OCI-M1 (cell line): ENCODE data around the gene SLC25A17.
"Not testable (repeated sequence)": the region's sequence is repeated elsewhere in the genome, so short reads cannot be mapped to it uniquely, and the experiment has no call there.

Experiments
- DNase-seq: peaks from one replicate; lab custom pipeline; 2025; lab: John Stamatoyannopoulos, UW

The SLC25A17 gene, protein sequence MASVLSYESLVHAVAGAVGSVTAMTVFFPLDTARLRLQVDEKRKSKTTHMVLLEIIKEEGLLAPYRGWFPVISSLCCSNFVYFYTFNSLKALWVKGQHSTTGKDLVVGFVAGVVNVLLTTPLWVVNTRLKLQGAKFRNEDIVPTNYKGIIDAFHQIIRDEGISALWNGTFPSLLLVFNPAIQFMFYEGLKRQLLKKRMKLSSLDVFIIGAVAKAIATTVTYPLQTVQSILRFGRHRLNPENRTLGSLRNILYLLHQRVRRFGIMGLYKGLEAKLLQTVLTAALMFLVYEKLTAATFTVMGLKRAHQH

DNA sequence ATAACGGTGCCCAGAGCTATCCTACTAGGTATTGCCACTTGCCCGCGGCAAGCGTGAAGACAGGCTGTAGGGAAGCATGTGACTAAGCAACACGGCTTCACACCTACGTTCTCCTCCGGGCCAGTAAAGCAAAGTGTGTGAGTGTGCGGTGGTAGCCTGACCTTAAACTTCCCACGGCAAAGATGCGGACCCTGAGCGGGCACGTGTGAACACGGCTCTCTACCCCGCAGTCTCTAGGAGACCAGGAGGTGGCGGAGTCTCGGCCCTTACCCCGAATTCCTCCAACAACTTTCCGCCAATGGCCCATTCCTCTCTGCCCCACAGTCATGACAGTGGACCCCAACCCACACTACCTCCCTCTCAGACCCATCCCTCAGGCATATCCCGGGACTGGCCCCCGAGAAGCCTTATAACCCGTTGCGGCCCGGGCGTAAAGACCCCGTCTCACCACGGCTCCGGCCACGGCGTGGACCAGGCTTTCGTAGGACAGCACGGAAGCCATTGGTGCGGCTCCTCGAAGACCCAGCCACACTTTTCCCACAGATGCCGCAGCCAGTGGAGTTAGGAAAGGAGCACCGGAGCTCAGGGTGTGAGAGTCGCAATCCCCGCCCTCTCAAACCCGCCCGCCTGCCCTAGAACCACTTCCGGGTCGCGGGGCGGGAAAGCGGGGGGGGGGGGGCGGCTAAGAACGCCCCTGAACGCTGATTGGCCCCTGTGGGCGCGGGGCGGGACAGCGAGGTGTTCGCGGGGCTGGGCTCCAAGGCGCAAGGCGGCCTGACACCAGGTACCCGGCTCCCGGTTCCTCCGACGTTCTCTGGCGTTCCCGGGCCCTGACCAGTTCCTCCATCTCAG is at the start of gene SLC25A17:
TSS of gene SLC25A17 (minus strand) at position 600 of the 852 bp plus-strand sequence. CDS start at position 502, 98 bp downstream.
- peak; percentile 93 for DNase-seq

DNA sequence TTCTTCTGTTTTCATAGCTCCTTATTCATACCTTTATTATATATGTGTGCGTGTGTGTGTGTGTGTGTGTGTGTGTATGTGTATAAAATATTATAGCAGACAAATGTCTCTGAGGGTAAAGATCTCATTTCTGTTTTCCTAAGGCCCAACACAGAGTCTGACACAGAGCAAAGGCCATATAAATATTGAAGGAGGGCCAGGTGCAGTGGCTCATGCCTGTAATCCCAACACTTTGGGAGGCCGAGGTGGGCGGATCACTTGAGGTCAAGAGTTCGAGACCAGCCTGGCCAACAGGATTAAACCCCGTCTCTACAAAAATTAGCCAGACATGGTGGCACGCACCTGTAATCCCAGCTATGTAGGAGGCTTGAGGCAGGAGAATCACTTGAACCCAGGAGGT is 49.2 kb upstream of the SLC25A17 start:
- DNase-seq: not testable (repeated sequence)

DNA sequence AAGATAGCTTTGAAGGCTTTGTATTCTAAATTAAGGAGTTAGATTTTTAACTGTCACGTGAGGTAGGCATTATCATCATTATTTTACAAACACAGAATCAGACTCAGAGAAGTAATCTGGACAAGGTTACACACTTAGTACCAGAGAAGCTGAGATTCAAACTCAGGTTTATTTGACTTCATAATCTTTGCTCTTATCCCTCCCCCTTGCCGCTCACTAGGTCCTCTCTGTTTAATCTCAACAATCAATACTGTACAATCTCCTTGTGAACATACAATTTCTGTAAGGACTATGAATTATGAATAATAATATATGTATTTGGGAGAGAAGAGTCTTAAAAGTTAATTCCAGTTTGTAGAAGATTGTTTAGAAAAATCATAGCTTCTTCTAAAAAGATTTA is 48.0 kb upstream of the SLC25A17 start:
- DNase-seq: no peak

DNA sequence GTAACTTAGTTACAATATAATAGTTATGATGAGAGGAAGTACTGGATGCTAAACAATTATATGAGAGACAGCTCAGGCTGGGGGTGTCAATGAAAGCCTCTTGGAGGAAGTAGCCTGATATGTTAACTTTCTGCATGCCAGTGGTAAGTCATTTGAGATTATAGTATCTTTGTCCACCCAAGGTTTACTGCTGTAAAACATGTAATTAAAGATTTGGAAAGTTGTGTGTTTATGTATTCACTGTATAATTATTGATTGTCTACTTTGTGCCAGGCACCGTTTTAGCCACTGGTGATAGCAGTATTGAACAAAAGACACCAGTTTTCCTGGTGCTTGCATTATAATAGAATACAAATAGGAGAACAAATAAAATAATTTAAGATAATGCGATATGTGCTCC is 43.4 kb upstream of the SLC25A17 start:
- DNase-seq: no peak

DNA sequence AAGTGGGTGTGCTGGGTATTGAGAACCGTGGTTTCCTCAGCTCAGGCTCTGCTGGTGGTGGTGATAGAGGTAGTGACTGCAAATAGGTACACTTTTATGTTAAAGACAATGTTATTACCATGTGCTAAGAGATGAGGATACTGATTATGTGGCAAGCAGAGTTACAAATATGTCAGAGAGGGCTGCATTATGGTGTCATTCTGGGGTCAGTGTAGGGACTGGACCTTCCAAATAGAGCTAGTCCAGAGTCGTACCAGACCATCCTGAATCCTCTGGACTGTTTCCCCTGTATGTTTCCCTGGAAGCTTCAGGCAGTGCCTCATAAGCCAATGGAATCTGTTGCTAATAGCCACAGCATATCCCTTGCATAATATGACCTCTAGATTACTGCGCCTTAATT is 42.9 kb upstream of the SLC25A17 start, which contains the start of gene DNAJB7:
TSS of gene DNAJB7 (minus strand) at position 101 of the 400 bp plus-strand sequence. CDS start 119 bp downstream, outside the sequence.
- DNase-seq: no peak

DNA sequence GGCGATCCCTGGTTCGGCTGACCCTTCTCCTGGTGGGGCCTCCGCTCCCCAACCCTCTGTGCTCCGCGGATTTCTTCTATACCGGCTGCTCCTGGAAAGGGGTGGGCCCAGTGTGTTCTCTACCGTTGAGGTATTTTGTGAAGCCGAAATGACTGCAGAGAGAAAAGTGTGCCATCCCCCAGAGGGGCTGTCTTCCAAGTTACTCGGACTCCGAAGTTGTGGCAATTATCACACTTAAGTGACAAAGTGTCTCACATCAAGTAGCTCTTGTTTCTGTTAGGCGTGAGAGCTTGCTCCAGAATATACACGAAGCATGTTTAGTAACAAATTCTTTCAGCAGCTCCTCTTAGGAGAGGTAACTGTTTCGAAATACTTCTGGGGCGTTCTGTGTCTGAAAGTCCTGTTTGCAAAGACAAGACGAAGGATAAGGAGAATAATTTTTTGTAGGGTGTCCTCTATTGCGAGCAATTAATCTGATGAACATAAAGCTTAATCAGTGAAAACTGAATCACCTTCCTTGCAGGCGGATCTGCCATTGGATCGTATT is 38.2 kb upstream of the SLC25A17 start:
- DNase-seq: peak; percentile 46

DNA sequence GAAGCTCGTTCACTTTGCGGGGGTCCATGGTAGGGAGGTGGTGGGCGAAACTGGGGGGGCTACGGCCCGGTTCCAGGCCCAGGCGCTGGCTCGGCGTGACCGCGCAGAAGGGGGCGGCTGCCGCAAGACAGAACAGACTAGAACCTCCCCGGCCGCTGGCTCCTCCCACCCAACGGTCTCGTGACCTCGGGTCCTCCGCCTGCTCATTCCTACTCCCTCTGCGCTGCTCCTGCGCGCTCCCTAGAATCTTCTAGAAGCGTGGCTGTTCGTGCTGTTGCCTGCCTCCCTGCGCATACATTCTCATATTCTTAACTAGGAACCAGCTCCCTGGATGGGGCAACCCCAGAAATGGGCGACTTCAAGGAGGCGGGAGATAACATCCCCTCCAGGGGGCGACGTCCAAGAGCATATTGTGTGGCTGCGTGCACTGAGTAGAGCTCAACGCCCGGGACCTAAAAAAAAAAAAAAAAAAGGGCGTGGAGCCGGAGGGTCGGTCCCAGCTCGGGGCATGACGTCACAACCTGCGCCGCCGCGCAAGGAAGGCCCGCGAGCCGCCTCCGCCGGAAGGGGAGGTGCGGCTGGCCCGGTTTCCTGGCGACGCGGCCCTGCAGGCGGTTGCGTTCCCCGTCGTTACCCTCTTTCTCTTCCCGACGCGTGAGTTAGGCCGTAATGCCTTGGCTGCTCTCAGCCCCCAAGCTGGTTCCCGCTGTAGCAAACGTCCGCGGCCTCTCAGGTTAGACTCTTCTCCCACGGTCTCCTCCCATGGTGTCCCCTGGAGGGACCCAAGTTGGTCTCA is 37.6 kb upstream of the SLC25A17 start, which contains the start of the genes ST13 and XPNPEP3:
TSS of gene ST13 (minus strand) at position 127 of the 796 bp plus-strand sequence. CDS start at position 28, 99 bp downstream.
TSS of gene XPNPEP3 (plus strand) at position 636 of the 796 bp plus-strand sequence. CDS start at position 670, 34 bp downstream.
- peak; percentile 98 for DNase-seq

DNA sequence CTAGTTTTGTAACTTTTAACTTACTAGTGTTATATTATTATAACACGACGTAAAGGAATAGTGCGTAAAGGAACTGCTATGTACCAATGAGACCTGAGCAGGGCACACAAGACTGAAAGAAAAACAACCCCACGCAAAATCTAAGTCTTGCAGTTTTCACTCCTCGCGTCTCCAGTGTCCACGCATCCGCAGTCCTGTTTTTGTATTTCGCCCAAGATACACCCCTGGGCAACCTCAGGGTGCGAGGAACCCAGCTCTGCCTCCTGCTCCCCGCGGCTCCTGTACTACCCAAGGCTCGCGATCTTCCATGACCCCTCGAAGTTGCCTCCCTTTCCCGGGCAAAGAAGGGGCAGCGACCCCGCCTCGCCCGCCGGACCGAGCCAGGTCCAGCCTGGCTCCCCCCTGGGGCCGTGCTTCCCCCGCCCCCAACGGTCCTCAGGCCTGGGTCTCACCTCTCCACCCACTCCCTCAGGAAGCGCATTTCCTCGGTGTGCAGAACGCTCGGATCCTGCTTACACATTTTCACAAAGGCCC is 36.9 kb upstream of the SLC25A17 start:
- DNase-seq: peak; percentile 70

DNA sequence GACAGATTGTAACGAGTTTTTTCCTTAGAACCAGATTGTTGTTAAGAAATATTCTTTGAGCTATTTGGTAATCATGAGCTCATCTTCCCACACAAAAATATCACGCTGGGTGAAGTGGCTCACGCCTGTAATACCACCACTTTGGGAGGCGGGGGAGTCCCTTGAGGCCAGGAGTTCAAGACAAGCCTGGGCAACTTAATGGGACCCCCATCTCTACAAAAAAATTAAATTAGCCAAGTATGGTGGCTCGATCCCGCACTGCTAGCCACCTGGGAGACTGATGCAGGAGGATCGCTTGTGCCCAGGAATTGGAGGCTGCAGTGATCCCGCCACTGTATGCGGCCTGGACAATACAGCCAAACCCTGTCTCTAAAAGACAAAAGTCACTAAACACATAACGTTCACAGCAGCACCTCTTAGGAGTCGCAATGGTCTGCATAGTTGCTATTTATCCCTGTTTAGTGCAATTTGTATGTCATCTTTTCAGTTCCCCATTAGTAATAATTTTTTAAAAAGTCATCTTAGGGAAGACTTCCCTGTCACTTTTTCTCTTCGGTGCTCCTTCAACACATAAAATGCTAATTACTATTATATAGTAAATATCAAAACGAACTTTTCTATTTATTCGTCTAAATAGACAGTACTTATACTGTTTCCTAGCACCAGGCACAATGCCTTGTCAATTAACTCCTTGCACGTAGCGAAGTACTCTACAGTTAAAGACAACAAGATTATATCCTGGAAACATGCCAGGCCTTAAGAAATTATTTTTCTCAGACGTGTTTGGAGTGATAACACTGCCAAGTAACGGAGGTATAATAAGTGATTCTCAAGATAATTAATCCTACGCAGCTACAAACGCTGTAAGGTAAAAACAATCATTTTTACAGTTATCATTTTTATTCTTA is 36.2 kb upstream of the SLC25A17 start:
- peak; percentile 72 for DNase-seq

DNA sequence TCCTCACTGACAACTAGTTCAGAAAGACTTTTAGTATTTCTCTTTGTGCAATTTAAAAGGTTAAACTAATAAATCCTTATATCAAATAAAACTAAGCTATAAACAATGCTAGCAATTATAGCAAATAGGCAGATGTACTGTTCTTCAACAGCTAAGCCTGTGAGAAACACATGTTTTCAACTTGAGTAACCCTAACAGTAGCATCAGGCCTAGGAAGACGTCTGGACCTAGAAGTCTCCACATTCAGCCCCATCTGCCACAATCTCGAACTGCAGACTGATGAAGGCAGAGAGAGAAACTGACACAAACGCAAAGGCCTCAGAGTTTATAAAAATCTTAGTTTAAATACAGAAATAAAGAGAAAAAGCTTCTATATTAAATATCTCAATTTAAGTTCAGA is 34.8 kb upstream of the SLC25A17 start:
- DNase-seq: peak; percentile 39

DNA sequence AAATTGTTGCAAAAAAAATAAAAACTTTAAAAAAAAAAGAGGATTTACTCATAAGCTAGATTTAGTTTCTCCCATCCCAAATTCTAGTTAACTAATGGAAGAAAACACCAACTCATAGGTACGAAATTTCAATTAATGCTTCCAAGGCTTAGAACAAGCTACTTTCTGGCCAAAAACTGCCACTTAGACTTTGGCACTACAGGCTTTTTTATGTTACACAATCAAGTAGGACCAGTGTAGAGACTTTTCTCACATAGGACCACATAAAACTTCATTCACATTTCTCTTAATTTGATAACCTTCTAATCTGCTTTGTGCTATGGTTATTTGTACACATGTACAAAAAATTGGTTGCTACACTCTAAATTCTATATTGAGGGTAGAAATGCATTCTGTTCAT is 34.2 kb upstream of the SLC25A17 start:
- DNase-seq: no peak

DNA sequence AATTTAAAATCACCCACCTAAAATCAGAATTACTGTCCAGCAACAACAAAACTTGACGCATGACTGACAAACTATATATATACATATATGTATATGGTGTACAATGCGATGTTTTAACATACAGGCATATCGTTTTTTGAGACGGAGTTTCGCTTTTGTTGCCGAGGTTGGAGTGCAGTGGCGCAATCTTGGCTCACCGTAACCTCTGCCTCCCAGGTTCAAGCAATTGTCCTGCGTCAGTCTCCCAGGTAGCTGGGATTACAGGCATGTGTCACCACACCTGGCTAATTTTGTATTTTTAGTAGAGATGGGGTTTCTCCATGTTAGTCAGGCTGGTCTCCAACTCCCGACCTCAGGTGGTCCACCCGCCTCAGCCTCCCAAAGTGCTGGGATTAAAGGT is 26.7 kb upstream of the SLC25A17 start:
- DNase-seq: not testable (repeated sequence)

DNA sequence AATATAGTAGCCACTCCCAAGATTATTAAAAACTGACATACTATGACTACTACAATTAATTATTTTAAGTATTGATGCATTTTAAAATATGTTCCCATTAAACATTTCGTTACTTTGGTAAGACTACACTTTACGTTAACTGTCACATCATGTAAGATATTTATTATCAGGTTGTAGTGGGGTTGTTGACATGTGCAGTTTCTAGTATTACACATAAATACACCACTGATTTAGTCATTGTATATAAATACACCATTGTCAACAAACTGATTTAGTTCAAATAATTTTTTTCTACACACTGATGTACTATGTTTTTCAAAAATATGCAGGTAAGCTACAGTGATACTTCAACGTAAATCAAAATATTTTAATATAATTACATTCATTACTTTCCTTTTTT is 25.8 kb upstream of the SLC25A17 start:
- DNase-seq: no peak

DNA sequence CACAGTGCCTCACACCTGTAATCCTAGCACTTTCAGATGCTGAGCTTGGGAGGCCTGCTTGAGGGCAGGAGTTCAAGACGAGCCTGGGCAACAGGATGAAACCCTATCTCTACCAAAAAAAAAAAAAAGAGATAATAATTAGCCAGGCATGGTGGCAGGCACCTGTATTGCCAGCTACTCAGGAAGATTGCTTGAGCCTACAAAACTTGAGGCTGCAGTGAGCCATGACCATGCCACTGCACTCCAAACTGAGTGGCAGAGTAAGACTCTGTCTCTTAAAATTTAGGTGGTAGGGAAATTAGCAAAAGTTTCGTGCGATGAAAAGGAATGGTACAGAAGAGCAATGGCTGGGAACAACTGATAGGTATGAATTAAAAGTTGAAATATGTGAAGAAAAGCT is 19.3 kb upstream of the SLC25A17 start:
- no peak for DNase-seq

DNA sequence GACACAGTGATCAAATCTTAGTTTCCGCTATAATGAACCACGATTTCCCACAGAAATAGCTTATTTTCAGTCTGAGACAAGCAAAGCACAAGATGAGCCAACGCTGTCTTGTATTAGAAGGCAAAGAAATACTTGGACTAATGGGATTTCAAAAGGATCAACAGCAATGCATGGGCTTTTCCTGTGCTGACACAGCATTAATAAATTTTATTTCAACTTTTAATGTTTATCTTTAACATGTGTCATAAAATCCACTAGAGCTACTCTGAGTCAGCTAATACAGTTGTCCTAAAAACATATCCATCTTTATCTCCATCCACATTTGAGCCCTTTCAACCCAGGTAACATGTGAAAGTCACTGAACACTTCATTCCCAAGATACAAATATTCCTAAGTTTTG is 15.5 kb upstream of the SLC25A17 start:
- DNase-seq: no peak

DNA sequence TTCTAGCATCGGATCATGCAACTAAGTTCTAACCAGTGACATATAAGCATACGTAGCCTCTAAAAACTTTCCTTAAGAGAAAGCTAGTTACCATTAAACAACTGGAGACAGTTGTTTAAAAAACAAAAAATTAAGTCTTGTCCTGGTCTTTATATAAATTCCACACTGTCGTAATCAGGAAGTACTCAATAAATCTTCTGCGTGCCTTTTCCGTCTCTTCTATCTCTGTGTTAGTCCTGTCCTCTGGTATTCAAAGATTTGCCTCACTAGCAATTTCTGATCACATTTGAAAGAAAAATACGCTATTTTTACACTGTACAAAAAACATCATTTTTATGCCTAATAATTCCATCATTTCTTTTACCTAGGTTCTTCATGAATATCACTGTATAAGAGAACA is 10.0 kb upstream of the SLC25A17 start:
- no peak for DNase-seq

DNA sequence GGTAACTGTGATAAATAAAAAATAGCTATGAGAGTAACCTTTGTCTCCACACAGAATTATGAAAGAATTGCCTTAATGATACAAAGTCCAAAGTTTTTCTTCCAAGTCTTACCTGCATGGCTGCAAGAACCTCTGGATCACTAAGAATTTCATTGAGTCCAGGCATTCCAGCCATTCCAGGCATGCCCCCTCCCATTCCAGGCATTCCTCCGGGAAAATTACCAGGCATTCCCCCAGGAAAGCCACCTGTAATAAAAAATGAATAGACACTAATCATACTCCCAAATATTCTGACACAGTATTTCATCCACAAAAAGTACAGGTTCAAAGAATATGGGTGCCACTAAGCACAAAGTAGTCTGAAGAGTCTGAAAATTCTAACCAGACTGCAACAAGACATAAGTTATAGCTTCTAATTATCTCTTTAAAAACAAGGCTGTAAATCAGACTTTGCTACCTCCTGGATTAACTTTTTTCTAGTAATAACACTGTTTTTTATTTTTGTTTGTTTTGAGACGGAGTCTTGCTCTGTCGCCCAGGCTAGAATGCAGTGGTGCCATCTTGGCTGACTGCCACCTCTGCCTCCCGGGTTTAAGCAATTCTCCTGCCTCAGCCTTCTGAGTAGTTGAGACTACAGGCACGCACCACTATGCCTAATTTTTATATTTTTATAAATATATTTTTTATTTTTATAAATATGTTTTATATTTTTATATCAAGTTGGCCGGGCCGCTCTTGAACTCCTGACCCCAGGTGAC is 8.0 kb upstream of the SLC25A17 start:
- DNase-seq: no peak

DNA sequence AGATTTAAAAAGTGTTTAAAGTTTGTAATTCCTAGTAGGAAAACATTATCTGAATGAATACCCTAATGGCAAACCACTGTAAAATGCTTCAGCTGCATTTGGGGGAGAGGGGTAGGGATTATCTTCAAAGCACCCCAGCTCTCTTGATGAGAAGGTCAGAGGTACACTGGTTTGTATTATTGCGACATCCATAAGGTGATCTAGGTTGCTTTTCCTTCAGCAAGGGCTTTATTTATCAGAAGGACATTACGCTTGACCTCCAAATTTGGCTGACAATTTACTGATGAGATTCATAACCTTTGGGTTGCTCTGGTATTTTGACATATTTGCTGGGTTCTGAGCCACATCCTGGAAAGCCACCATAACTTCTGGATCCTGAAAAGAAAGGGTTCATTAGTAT is 7.1 kb upstream of the SLC25A17 start:
- not testable (repeated sequence) for DNase-seq

DNA sequence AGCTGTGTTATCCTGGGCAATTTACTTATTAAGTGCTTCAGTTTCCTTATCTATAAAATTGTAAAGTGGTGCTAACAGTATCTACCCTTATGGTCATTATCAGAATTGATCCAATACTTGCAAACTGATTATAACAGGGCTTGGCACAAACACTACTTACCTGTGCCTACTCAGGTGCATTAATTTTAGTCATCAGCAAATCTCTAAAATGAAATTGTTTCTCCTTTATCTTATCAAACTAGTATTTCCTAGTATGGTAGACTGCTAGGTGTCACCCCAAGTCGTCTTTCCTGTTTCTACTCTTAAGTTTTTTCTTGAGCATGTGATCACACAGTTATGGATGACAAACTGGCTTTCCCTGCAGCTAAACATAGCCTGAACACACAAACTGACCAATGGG is 4.3 kb upstream of the SLC25A17 start:
- DNase-seq: no peak
